ENCODE data around the gene NPM3.

GRCh38 chr10:101770331-101771215 lies 12.7 kb downstream of the NPM3 start:
- TF ChIP-seq, protein P1, sequence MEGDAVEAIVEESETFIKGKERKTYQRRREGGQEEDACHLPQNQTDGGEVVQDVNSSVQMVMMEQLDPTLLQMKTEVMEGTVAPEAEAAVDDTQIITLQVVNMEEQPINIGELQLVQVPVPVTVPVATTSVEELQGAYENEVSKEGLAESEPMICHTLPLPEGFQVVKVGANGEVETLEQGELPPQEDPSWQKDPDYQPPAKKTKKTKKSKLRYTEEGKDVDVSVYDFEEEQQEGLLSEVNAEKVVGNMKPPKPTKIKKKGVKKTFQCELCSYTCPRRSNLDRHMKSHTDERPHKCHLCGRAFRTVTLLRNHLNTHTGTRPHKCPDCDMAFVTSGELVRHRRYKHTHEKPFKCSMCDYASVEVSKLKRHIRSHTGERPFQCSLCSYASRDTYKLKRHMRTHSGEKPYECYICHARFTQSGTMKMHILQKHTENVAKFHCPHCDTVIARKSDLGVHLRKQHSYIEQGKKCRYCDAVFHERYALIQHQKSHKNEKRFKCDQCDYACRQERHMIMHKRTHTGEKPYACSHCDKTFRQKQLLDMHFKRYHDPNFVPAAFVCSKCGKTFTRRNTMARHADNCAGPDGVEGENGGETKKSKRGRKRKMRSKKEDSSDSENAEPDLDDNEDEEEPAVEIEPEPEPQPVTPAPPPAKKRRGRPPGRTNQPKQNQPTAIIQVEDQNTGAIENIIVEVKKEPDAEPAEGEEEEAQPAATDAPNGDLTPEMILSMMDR (IDR thresholded peaks at IDR 0.05; ENCODE audit: insufficient read depth, low read length, poor library complexity, severe bottlenecking): no peak
- no peak for TF ChIP-seq EZH2phosphoT487 (conservative IDR thresholded peaks at IDR 0.05; ENCODE audit: low read length)
